CD14-positive monocyte (primary cell): ENCODE results near the gene NECTIN1. TPM values are rescaled to one million over a fixed set of nuclear protein-coding genes. Genes with fewer than 3 reads are reported as not detected.
A peak's percentile ranks its signal among the peaks of the same experiment; 100 is the strongest.

Experiments
- DNase-seq, 3 donors: peaks; one replicate each; pipeline ENCODE4 v3.0.0-alpha.2; 2011 to 2022
- H2AFZ ChIP-seq: 2 replicates; pipeline ENCODE4 v1.6.0; 2012; ENCODE audit warnings: mild to moderate bottlenecking, low read depth, low read length, inconsistent platforms; ENCODE audit not compliant: insufficient read depth, poor library complexity, severe bottlenecking
- H3K27ac ChIP-seq, 2 donors: 1 replicate in 1 of 2; 2 replicates in 1 of 2; pipeline ENCODE4 v1.5.1; 2012 to 2013; ENCODE audit warnings: low read length in 2 of 2, control low read depth in 1 of 2, inconsistent platforms in 1 of 2, low read depth in 1 of 2, mild to moderate bottlenecking in 1 of 2
- H3K27me3 ChIP-seq, 2 donors: one replicate each; pipeline versions ENCODE4 v1.6.0 to v1.6.1; 2011 to 2013; ENCODE audit warnings: low read length in 2 of 2; ENCODE audit not compliant: control insufficient read depth in 2 of 2, insufficient read depth in 2 of 2
- H3K36me3 ChIP-seq, 2 donors: replicated peaks in 1 of 2; 1 replicate in 1 of 2; 2 replicates in 1 of 2; pipeline versions ENCODE4 v1.5.1 to v1.6.1; 2012 to 2013; ENCODE audit warnings: low read length in 2 of 2, control low read depth in 1 of 2, inconsistent platforms in 1 of 2, mild to moderate bottlenecking in 1 of 2; ENCODE audit not compliant: insufficient read depth in 2 of 2, control insufficient read depth in 1 of 2
- H3K4me1 ChIP-seq, 2 donors: 1 replicate in 1 of 2; 2 replicates in 1 of 2; pipeline versions ENCODE4 v1.5.1 to v1.6.1; 2012 to 2013; ENCODE audit warnings: low read length in 2 of 2, control low read depth in 1 of 2, inconsistent platforms in 1 of 2, mild to moderate bottlenecking in 1 of 2, moderate library complexity in 1 of 2; ENCODE audit not compliant: insufficient read depth in 2 of 2, control insufficient read depth in 1 of 2
- H3K4me2 ChIP-seq: replicated peaks from 2 replicates; pipeline ENCODE3; 2012; ENCODE audit warnings: low read length, moderate library complexity, mild to moderate bottlenecking; ENCODE audit not compliant: poor library complexity, severe bottlenecking; ENCODE audit errors: extremely low read depth
- H3K4me3 ChIP-seq, 3 experiments: fragments of 200-600 bp in 1 of 3; sonication (generic) in 1 of 3; replicated peaks in 1 of 3; 1 replicate in 2 of 3; 2 replicates in 1 of 3; pipeline ENCODE4 v1.5.1; 2011 to 2013; ENCODE audit warnings: low read length in 3 of 3, mild to moderate bottlenecking in 3 of 3, control low read depth in 2 of 3, low read depth in 2 of 3, inconsistent platforms in 1 of 3, moderate library complexity in 1 of 3
- H3K79me2 ChIP-seq: 2 replicates; pipeline ENCODE4 v1.6.0; 2012; ENCODE audit warnings: mild to moderate bottlenecking, control low read depth, inconsistent platforms, low read length, moderate library complexity; ENCODE audit not compliant: insufficient read depth
- H3K9ac ChIP-seq: 2 replicates; pipeline ENCODE4 v1.6.0; 2017; ENCODE audit warnings: low read length, mild to moderate bottlenecking; ENCODE audit not compliant: insufficient read depth, poor library complexity, severe bottlenecking
- H3K9me3 ChIP-seq, 2 donors: replicated peaks in 1 of 2; 1 replicate in 1 of 2; 2 replicates in 1 of 2; pipeline versions ENCODE4 v1.5.1 to v1.6.1; 2012 to 2013; ENCODE audit warnings: low read length in 2 of 2, control low read depth in 1 of 2; ENCODE audit not compliant: control insufficient read depth in 1 of 2, insufficient read depth in 1 of 2
- H4K20me1 ChIP-seq: 2 replicates; pipeline ENCODE4 v1.6.0; 2012; ENCODE audit warnings: mild to moderate bottlenecking, low read length, control low read depth, moderate library complexity; ENCODE audit not compliant: insufficient read depth
- H3K27ac Mint-ChIP-seq, 7 donors: one replicate each; pipeline ENCODE4 v1.8.0; 2020; ENCODE audit warnings: mild to moderate bottlenecking in 7 of 7, mixed read lengths in 7 of 7, moderate library complexity in 6 of 7, inconsistent platforms in 2 of 7
- H3K27me3 Mint-ChIP-seq, 3 donors: one replicate each; pipeline ENCODE4 v1.8.0; 2021 to 2022; ENCODE audit warnings: low read depth in 3 of 3, mild to moderate bottlenecking in 3 of 3, mixed read lengths in 3 of 3, moderate library complexity in 3 of 3, inconsistent platforms in 1 of 3
- H3K36me3 Mint-ChIP-seq, 2 donors: one replicate each; pipeline ENCODE4 v1.8.0; 2020; ENCODE audit warnings: mixed read lengths in 2 of 2, inconsistent platforms in 1 of 2, mild to moderate bottlenecking in 1 of 2
- H3K4me1 Mint-ChIP-seq: one replicate; pipeline ENCODE4 v1.8.0; 2020; ENCODE audit warnings: mild to moderate bottlenecking, mixed read lengths
- H3K4me3 Mint-ChIP-seq, 2 donors: one replicate each; pipeline ENCODE4 v1.8.0; 2020; ENCODE audit warnings: mild to moderate bottlenecking in 2 of 2, mixed read lengths in 2 of 2, moderate library complexity in 1 of 2
- H3K9me3 Mint-ChIP-seq, 7 donors: one replicate each; pipeline ENCODE4 v1.8.0; 2020 to 2022; ENCODE audit warnings: mixed read lengths in 7 of 7, mild to moderate bottlenecking in 6 of 7, moderate library complexity in 6 of 7, inconsistent platforms in 2 of 7
- WGBS: methylation state at CpG from one replicate; pipeline ENCODE4 v1.1.5; 2013; ENCODE audit warnings: missing lambda C conversion rate; ENCODE audit not compliant: insufficient coverage; 5-methylcytosine and 5-hydroxymethylcytosine counted together
- intact Hi-C, 2 donors: fragments of 100-400 bp; cut with micrococcal nuclease; formaldehyde crosslinking; loops; one replicate each; pipeline versions ENCODE4 v1.15.0 to v1.15.1; 2023
- polyA plus RNA-seq, 3 donors: library from polyadenylated mRNA; depleted of rRNA in 1 of 3; unstranded in 2 of 3; stranded (reverse) in 1 of 3; fragments of 300-500 nt in 2 of 3; fragments of >200 nt in 1 of 3; fragmentation: Illumina TruSeq in 2 of 3; gene quantifications; 1 replicate in 2 of 3; 2 replicates in 1 of 3; pipeline ENCODE4 v1.2.3, GENCODE V29; 2012 to 2021
- TF ChIP-seq, protein P1 (sequence below): fragments of 200-600 bp; IDR thresholded peaks from one replicate; pipeline ENCODE4 v1.8.0; 2022; ENCODE audit warnings: antibody characterized with exemption, mild to moderate bottlenecking

Gene NECTIN1
- polyA plus RNA-seq, 3 donors = 0.53 to 8.3 (median 0.85) TPM

DNA sequence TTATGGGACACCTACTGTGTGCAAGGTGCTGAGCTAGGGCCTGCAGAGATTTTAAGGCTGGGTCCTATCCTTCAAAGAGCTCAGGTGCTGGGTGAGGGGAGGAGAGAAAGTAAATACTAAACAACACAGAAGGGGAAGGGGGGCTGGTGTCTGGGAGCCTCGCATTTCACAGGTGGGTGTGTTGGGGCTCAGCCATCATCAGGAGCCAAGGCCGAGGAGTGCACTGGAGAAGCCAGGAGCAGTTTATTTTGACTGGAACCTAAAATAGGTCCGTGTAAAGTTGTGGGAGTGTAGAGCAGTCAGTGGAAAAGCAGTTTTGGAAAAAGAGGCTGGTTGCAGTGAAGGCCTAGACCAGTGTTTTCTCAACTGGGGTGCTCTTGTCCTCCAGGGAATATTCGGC is 17.5 kb downstream of the NECTIN1 start:
- Mint-ChIP-seq H3K27me3 (peaks cover 0 to 6% (median 1%) of the 10 kb centered on the region in 3 donors), H3K27ac (peak overlapping the region in 1 of 7 donors; percentile 50), H3K36me3 (peaks cover 4 to 5% of the 10 kb centered on the region in 2 donors), H3K9me3 (peaks cover 0 to 6% (median 0%) of the 10 kb centered on the region in 7 donors), H3K4me1 (peaks cover 63% of the 10 kb centered on the region), H3K4me3 (peak overlapping the region in 1 of 2 donors; percentile 30)
- H4K20me1 ChIP-seq = peaks cover 4% of the 10 kb centered on the region
- H3K36me3 ChIP-seq = no peaks in the 10 kb centered on the region
- H3K27me3 ChIP-seq = no peaks in the 10 kb centered on the region
- no peak overlapping the region for H3K27ac ChIP-seq
- TF ChIP-seq, protein P1, sequence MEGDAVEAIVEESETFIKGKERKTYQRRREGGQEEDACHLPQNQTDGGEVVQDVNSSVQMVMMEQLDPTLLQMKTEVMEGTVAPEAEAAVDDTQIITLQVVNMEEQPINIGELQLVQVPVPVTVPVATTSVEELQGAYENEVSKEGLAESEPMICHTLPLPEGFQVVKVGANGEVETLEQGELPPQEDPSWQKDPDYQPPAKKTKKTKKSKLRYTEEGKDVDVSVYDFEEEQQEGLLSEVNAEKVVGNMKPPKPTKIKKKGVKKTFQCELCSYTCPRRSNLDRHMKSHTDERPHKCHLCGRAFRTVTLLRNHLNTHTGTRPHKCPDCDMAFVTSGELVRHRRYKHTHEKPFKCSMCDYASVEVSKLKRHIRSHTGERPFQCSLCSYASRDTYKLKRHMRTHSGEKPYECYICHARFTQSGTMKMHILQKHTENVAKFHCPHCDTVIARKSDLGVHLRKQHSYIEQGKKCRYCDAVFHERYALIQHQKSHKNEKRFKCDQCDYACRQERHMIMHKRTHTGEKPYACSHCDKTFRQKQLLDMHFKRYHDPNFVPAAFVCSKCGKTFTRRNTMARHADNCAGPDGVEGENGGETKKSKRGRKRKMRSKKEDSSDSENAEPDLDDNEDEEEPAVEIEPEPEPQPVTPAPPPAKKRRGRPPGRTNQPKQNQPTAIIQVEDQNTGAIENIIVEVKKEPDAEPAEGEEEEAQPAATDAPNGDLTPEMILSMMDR = no peak
- H2AFZ ChIP-seq = no peak overlapping the region
- intact Hi-C loops = no loop called here
- H3K4me1 ChIP-seq = peaks cover 46 to 56% of the 10 kb centered on the region in 2 donors
- no peak for DNase-seq
- peaks cover 16% of the 10 kb centered on the region for H3K79me2 ChIP-seq
- H3K9ac ChIP-seq = no peak overlapping the region
- H3K4me2 ChIP-seq = peak overlapping the region; percentile 49
- no peak overlapping the region for H3K4me3 ChIP-seq
- WGBS = 81% methylated on average over 4 of the region's 4 CpGs
- no peaks in the 10 kb centered on the region for H3K9me3 ChIP-seq

DNA sequence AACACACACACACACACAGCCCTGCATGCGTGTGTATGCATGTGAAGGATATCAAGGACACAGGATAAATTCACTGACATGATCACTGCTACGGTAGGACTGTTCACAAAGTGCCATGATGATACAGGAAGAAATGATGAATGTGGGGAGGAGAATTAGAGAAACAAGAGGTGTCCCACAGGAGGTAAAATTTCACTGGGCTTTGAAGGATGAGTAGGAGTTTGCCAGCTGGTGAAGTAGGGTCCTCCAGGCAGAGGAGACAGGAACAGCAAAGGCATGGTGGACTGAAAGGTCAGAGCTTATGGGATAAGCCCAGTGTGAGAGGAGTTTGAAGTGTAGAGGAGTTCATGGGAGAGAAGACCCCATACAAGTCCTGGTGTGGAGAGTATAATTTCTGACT is 18.6 kb downstream of the NECTIN1 start:
- TF ChIP-seq, protein P1 = no peak
- Histone ChIP-seq H3K4me2 (no peak overlapping the region), H3K9me3 (no peaks in the 10 kb centered on the region), H3K36me3 (no peaks in the 10 kb centered on the region), H3K9ac (no peak overlapping the region), H2AFZ (no peak overlapping the region), H4K20me1 (peaks cover 4% of the 10 kb centered on the region), H3K27ac (no peak overlapping the region), H3K79me2 (peaks cover 16% of the 10 kb centered on the region), H3K4me1 (peaks cover 51 to 63% of the 10 kb centered on the region in 2 donors), H3K27me3 (no peaks in the 10 kb centered on the region), H3K4me3 (no peak overlapping the region)
- Mint-ChIP-seq H3K27ac (no peak overlapping the region), H3K27me3 (peaks cover 0 to 6% (median 1%) of the 10 kb centered on the region in 3 donors), H3K4me1 (peaks cover 69% of the 10 kb centered on the region), H3K36me3 (peaks cover 4 to 5% of the 10 kb centered on the region in 2 donors), H3K4me3 (no peak overlapping the region), H3K9me3 (peaks cover 0 to 6% (median 0%) of the 10 kb centered on the region in 7 donors)
- intact Hi-C loops = no loop called here
- DNase-seq = no peak
- WGBS = 100% methylated on average over 1 of the region's 2 CpGs
